OCI-LY7 (cell line): ENCODE measurements around the gene DOK3. TPM values are rescaled to one million over a fixed set of nuclear protein-coding genes. Genes with fewer than 3 reads are reported as not detected.

ENCODE experiments used
- BruUV-seq: library from RNA; stranded (reverse); fragments of 400-500 nt; replicated peaks from 2 replicates; lab custom pipeline; 2021; lab: Mats Ljungman, UMichigan
- CTCF ChIA-PET: fragments of 300-600 bp; sonication (Branson Sonifier 250); formaldehyde crosslinking; loops from one replicate; lab custom pipeline; 2022; ENCODE audit warnings: antibody characterized with exemption; ENCODE audit not compliant: unreplicated experiment; lab: Charles Lee
- POLR2A ChIA-PET: fragments of 300-600 bp; sonication (Branson Sonifier 250); formaldehyde crosslinking; loops from one replicate; lab custom pipeline; 2022; ENCODE audit warnings: antibody characterized with exemption; lab: Charles Lee
- DNase-seq: peaks from one replicate; pipeline ENCODE4 v3.0.0-alpha.2; 2015; ENCODE audit warnings: low spot score
- H2AFZ ChIP-seq: fragments of 200-600 bp; sonication (generic), shearing (Covaris generic); 2 replicates; pipeline ENCODE4 v1.6.1; 2014; ENCODE audit warnings: mild to moderate bottlenecking, antibody characterized with exemption, low read length, moderate library complexity
- H3K27ac ChIP-seq: fragments of 200-600 bp; sonication (generic); 2 replicates; pipeline ENCODE4 v1.5.1; 2014; ENCODE audit warnings: mixed run types, low read depth, mild to moderate bottlenecking, moderate library complexity, low read length, inconsistent platforms; ENCODE audit not compliant: poor library complexity, severe bottlenecking
- H3K36me3 ChIP-seq: fragments of 200-600 bp; sonication (generic); 2 replicates; pipeline ENCODE4 v1.6.1; 2014; ENCODE audit warnings: mild to moderate bottlenecking, antibody characterized with exemption, low read length, moderate library complexity, mixed read lengths; ENCODE audit not compliant: insufficient read depth
- H3K4me1 ChIP-seq: fragments of 200-600 bp; sonication (generic); 2 replicates; pipeline ENCODE4 v1.5.1; 2014; ENCODE audit warnings: mild to moderate bottlenecking, low read length; ENCODE audit not compliant: insufficient read depth, poor library complexity, severe bottlenecking
- H3K4me2 ChIP-seq: fragments of 200-600 bp; sonication (generic); 2 replicates; pipeline ENCODE4 v1.6.1; 2014; ENCODE audit warnings: mild to moderate bottlenecking, low read length
- H3K4me3 ChIP-seq: fragments of 200-600 bp; sonication (generic); 2 replicates; pipeline ENCODE4 v1.5.1; 2014; ENCODE audit warnings: mild to moderate bottlenecking, low read depth, low read length; ENCODE audit not compliant: poor library complexity, severe bottlenecking
- H3K79me2 ChIP-seq: fragments of 200-600 bp; sonication (generic); 2 replicates; pipeline ENCODE4 v1.6.1; 2016; ENCODE audit warnings: low read depth, mild to moderate bottlenecking, low read length, moderate library complexity, mixed read lengths; ENCODE audit not compliant: insufficient read depth
- H3K9me2 ChIP-seq: fragments of 200-600 bp; sonication (generic); 2 replicates; pipeline ENCODE4 v1.6.1; 2016; ENCODE audit warnings: mild to moderate bottlenecking, low read length, mixed read lengths; ENCODE audit not compliant: insufficient read depth
- H3K9me3 ChIP-seq: fragments of 200-600 bp; sonication (generic); 2 replicates; pipeline ENCODE4 v1.6.1; 2014; ENCODE audit warnings: mild to moderate bottlenecking, mixed run types, low read length, mixed read lengths
- H4K20me1 ChIP-seq: fragments of 200-600 bp; sonication (generic); 2 replicates; pipeline ENCODE4 v1.6.1; 2014; ENCODE audit warnings: mild to moderate bottlenecking, antibody characterized with exemption, low read length, moderate library complexity, mixed read lengths; ENCODE audit not compliant: insufficient read depth
- EZH2phosphoT487 ChIP-seq: fragments of 200-600 bp; sonication (generic); IDR thresholded peaks from 2 replicates; pipeline ENCODE4 v1.6.1; 2018; ENCODE audit warnings: low read depth, borderline replicate concordance, mild to moderate bottlenecking, mixed run types, antibody characterized with exemption, low read length, moderate library complexity, mixed read lengths
- intact Hi-C: fragments of 100-400 bp; cut with micrococcal nuclease; formaldehyde crosslinking; loops from one replicate; pipeline ENCODE4 v1.10.0; 2022; ENCODE audit not compliant: unreplicated experiment
- total RNA-seq, 2 experiments: library from RNA; depleted of rRNA in 1 of 2; stranded (reverse); fragments of >200 nt in 1 of 2; shearing (Covaris generic) in 1 of 2; gene quantifications; 2 replicates each; pipeline ENCODE4 v1.2.3, GENCODE V29; 2014 to 2022
- TF ChIP-seq, protein P1 (sequence below): fragments of 200-600 bp; sonication (generic); conservative IDR thresholded peaks from 2 replicates; pipeline ENCODE4 v1.5.1; 2014; ENCODE audit warnings: mild to moderate bottlenecking, antibody characterized with exemption, low read length, moderate library complexity, mixed read lengths

DOK3 gene
- total RNA-seq, 2 experiments from 2014 or later = 186 to 260 TPM

DNA sequence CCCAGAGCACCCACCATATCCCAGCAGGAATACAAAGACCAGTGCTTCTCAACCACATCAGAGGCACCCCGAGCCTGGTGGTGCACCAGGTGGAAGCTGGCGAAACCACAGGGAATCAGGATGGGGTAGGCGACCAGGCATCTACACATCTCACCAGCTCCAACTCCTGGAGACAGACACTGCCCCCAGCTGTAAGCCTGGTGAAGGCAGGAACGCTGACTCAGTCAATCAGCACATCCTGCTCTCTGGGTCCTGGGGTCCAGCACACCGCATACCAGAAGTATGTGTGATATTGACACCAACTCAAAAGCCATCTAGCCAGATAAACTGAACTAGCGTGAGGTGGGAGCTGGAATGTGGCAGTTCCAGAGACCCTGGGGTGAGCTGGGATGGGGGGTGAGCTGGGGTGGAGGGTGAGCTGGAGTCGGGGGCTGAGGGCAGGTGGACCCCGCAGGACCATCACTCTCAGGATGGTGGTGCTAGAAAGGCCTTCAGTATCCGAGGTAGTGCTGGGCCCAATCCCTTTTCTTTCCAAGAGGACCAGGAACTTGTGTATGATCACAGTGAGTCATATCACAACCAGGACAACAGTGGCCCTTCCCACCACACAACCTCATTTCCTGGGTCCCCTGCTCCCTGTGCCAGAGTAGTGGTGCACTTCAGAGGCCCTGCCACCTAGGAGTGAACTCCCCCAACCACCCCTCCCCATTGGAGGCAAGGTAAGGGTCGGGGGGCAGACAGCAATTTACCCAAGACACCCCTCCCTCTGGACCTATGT, 38.7 kb downstream of the DOK3 start:
- Histone ChIP-seq H3K9me3 (no peaks in the 10 kb centered on the region), H3K79me2 (no peaks in the 10 kb centered on the region), H3K36me3 (no peaks in the 10 kb centered on the region), H3K4me3 (no peak overlapping the region), H3K9me2 (no peaks in the 10 kb centered on the region), H3K27ac (no peak overlapping the region), H3K4me1 (peaks cover 10% of the 10 kb centered on the region), H2AFZ (no peak overlapping the region), H3K4me2 (no peak overlapping the region), H4K20me1 (no peaks in the 10 kb centered on the region)
- ChIA-PET CTCF (no interaction called here), POLR2A (interaction anchor here (0.6 kb wide), 2 partner anchors 298 to 347 kb away, joined by 3 to 5 read pairs; no protein-coding TSS in a partner anchor)
- TF ChIP-seq EZH2phosphoT487 = no peak
- TF ChIP-seq, protein P1, sequence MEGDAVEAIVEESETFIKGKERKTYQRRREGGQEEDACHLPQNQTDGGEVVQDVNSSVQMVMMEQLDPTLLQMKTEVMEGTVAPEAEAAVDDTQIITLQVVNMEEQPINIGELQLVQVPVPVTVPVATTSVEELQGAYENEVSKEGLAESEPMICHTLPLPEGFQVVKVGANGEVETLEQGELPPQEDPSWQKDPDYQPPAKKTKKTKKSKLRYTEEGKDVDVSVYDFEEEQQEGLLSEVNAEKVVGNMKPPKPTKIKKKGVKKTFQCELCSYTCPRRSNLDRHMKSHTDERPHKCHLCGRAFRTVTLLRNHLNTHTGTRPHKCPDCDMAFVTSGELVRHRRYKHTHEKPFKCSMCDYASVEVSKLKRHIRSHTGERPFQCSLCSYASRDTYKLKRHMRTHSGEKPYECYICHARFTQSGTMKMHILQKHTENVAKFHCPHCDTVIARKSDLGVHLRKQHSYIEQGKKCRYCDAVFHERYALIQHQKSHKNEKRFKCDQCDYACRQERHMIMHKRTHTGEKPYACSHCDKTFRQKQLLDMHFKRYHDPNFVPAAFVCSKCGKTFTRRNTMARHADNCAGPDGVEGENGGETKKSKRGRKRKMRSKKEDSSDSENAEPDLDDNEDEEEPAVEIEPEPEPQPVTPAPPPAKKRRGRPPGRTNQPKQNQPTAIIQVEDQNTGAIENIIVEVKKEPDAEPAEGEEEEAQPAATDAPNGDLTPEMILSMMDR = no peak
- BruUV-seq = no TSS peak
- intact Hi-C loops = no loop called here
- no peak for DNase-seq

DNA sequence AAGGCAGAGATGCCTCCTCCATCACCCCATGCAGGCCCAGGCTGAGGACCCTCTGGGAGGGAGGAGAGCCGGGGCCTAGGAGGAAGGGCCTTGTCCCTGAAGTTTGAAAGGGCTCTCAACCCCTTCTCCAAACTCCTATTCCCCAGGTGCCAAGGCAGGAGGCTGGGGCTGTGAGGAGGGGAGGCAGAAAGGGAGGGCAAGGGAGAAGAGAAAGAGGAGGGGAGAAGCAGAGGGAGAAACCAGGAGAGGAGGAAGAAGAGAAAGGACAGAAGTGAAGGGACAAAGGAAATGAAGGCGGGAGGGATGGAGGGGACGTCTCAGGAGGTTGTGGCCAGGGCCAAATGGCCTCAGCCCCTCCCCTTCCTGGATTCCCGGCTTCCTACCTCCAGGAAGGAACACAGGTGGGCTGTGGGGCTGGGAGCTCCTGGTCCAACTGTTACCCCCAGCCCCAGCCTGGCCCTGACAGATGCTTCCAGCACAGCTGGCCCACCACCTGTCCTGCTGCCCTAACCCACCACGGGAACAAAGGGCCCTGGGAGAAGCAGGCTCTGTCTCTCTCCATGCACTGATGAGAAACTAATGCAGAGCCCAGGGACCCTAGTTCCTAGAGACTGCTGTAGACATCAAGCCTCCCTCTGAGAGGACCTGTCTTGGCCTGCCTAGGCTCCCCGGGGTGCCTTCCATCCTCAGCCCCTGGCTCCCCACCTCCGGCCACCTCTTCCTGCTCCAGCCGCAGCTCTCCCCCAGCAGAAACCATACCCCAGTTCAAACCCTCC, 39.7 kb downstream of the DOK3 start:
- Histone ChIP-seq H3K9me3 (no peaks in the 10 kb centered on the region), H3K4me2 (no peak overlapping the region), H4K20me1 (no peaks in the 10 kb centered on the region), H3K36me3 (no peaks in the 10 kb centered on the region), H2AFZ (no peak overlapping the region), H3K9me2 (no peaks in the 10 kb centered on the region), H3K27ac (no peak overlapping the region), H3K4me1 (peaks cover 10% of the 10 kb centered on the region), H3K4me3 (no peak overlapping the region), H3K79me2 (no peaks in the 10 kb centered on the region)
- ChIA-PET CTCF (no interaction called here), POLR2A (interaction anchor here (1.4 kb wide), 1 partner anchor 15 kb away, joined by 3 read pairs; no protein-coding TSS in a partner anchor)
- TF ChIP-seq, protein P1 = no peak
- DNase-seq = no peak
- BruUV-seq = no TSS peak
- intact Hi-C loops = no loop called here
